Ureter (tissue), 1 donor: ENCODE results near the gene CSN3. TPM values are rescaled to one million over a fixed set of nuclear protein-coding genes. Genes with fewer than 3 reads are reported as not detected.

Experiments used
- DNase-seq: peaks from one replicate; pipeline ENCODE4 v3.0.0-alpha.2; 2020; ENCODE audit warnings: low spot score
- total RNA-seq: library from RNA; stranded (reverse); gene quantifications from one replicate; pipeline ENCODE4 v1.2.4, GENCODE V29; 2023
- donor health status: DM: yes; HTN: yes; CAD: no.

Gene CSN3
- total RNA-seq, 1 donor from 2014 or later, result not detected

- no peak for DNase-seq
These were observed 48.9 kb downstream of the CSN3 start for GRCh38 chr4:70291341-70291740.

GRCh38 chr4:70297576-70297975, 55.2 kb downstream of the CSN3 start:
- no peak for DNase-seq

- no peak for DNase-seq
These were observed 55.7 kb downstream of the CSN3 start for GRCh38 chr4:70298051-70298450.

- DNase-seq, result no peak
These were observed 57.2 kb downstream of the CSN3 start for GRCh38 chr4:70299643-70300042.

- DNase-seq, result no peak
These were observed 57.8 kb downstream of the CSN3 start for GRCh38 chr4:70300215-70300614.

Other genes with a start within 250 kb of the CSN3 start
- gene STATH, start 246.6 kb upstream of the CSN3 start, total RNA-seq, result not detected
- not detected for gene HTN3, start 214.1 kb upstream of the CSN3 start, total RNA-seq
- not detected for gene HTN1, start 192.2 kb upstream of the CSN3 start, total RNA-seq
- gene PRR27, start 88.4 kb upstream of the CSN3 start, total RNA-seq, result not detected
- not detected for gene ODAM, start 46.9 kb upstream of the CSN3 start, total RNA-seq
- not detected for gene FDCSP, start 16.5 kb upstream of the CSN3 start, total RNA-seq
- not detected for gene CABS1, start 92.4 kb downstream of the CSN3 start, total RNA-seq
- gene SMR3A, start 118.2 kb downstream of the CSN3 start, total RNA-seq, result not detected
- gene SMR3B, start 140.5 kb downstream of the CSN3 start, total RNA-seq, result not detected
- gene OPRPN, start 155.3 kb downstream of the CSN3 start, total RNA-seq, result not detected
- gene MUC7, start 229.6 kb downstream of the CSN3 start, total RNA-seq, result not detected